CD14-positive monocyte (primary cell): Measurements from ENCODE around the gene POMT2. TPM values are rescaled to one million over a fixed set of nuclear protein-coding genes. Genes with fewer than 3 reads are reported as not detected.

Experiments
- DNase-seq, 3 donors: peaks; one replicate each; pipeline ENCODE4 v3.0.0-alpha.2; 2011 to 2022
- H2AFZ ChIP-seq: 2 replicates; pipeline ENCODE4 v1.6.0; 2012; ENCODE audit warnings: mild to moderate bottlenecking, low read depth, low read length, inconsistent platforms; ENCODE audit not compliant: insufficient read depth, poor library complexity, severe bottlenecking
- H3K27ac ChIP-seq, 2 donors: 1 replicate in 1 of 2; 2 replicates in 1 of 2; pipeline ENCODE4 v1.5.1; 2012 to 2013; ENCODE audit warnings: low read length in 2 of 2, control low read depth in 1 of 2, inconsistent platforms in 1 of 2, low read depth in 1 of 2, mild to moderate bottlenecking in 1 of 2
- H3K27me3 ChIP-seq, 2 donors: one replicate each; pipeline versions ENCODE4 v1.6.0 to v1.6.1; 2011 to 2013; ENCODE audit warnings: low read length in 2 of 2; ENCODE audit not compliant: control insufficient read depth in 2 of 2, insufficient read depth in 2 of 2
- H3K36me3 ChIP-seq, 2 donors: replicated peaks in 1 of 2; 1 replicate in 1 of 2; 2 replicates in 1 of 2; pipeline versions ENCODE4 v1.5.1 to v1.6.1; 2012 to 2013; ENCODE audit warnings: low read length in 2 of 2, control low read depth in 1 of 2, inconsistent platforms in 1 of 2, mild to moderate bottlenecking in 1 of 2; ENCODE audit not compliant: insufficient read depth in 2 of 2, control insufficient read depth in 1 of 2
- H3K4me1 ChIP-seq, 2 donors: 1 replicate in 1 of 2; 2 replicates in 1 of 2; pipeline versions ENCODE4 v1.5.1 to v1.6.1; 2012 to 2013; ENCODE audit warnings: low read length in 2 of 2, control low read depth in 1 of 2, inconsistent platforms in 1 of 2, mild to moderate bottlenecking in 1 of 2, moderate library complexity in 1 of 2; ENCODE audit not compliant: insufficient read depth in 2 of 2, control insufficient read depth in 1 of 2
- H3K4me2 ChIP-seq: replicated peaks from 2 replicates; pipeline ENCODE3; 2012; ENCODE audit warnings: low read length, moderate library complexity, mild to moderate bottlenecking; ENCODE audit not compliant: poor library complexity, severe bottlenecking; ENCODE audit errors: extremely low read depth
- H3K4me3 ChIP-seq, 3 experiments: fragments of 200-600 bp in 1 of 3; sonication (generic) in 1 of 3; replicated peaks in 1 of 3; 1 replicate in 2 of 3; 2 replicates in 1 of 3; pipeline ENCODE4 v1.5.1; 2011 to 2013; ENCODE audit warnings: low read length in 3 of 3, mild to moderate bottlenecking in 3 of 3, control low read depth in 2 of 3, low read depth in 2 of 3, inconsistent platforms in 1 of 3, moderate library complexity in 1 of 3
- H3K79me2 ChIP-seq: 2 replicates; pipeline ENCODE4 v1.6.0; 2012; ENCODE audit warnings: mild to moderate bottlenecking, control low read depth, inconsistent platforms, low read length, moderate library complexity; ENCODE audit not compliant: insufficient read depth
- H3K9ac ChIP-seq: 2 replicates; pipeline ENCODE4 v1.6.0; 2017; ENCODE audit warnings: low read length, mild to moderate bottlenecking; ENCODE audit not compliant: insufficient read depth, poor library complexity, severe bottlenecking
- H3K9me3 ChIP-seq, 2 donors: replicated peaks in 1 of 2; 1 replicate in 1 of 2; 2 replicates in 1 of 2; pipeline versions ENCODE4 v1.5.1 to v1.6.1; 2012 to 2013; ENCODE audit warnings: low read length in 2 of 2, control low read depth in 1 of 2; ENCODE audit not compliant: control insufficient read depth in 1 of 2, insufficient read depth in 1 of 2
- H4K20me1 ChIP-seq: 2 replicates; pipeline ENCODE4 v1.6.0; 2012; ENCODE audit warnings: mild to moderate bottlenecking, low read length, control low read depth, moderate library complexity; ENCODE audit not compliant: insufficient read depth
- H3K27ac Mint-ChIP-seq, 7 donors: one replicate each; pipeline ENCODE4 v1.8.0; 2020; ENCODE audit warnings: mild to moderate bottlenecking in 7 of 7, mixed read lengths in 7 of 7, moderate library complexity in 6 of 7, inconsistent platforms in 2 of 7
- H3K27me3 Mint-ChIP-seq, 3 donors: one replicate each; pipeline ENCODE4 v1.8.0; 2021 to 2022; ENCODE audit warnings: low read depth in 3 of 3, mild to moderate bottlenecking in 3 of 3, mixed read lengths in 3 of 3, moderate library complexity in 3 of 3, inconsistent platforms in 1 of 3
- H3K36me3 Mint-ChIP-seq, 2 donors: one replicate each; pipeline ENCODE4 v1.8.0; 2020; ENCODE audit warnings: mixed read lengths in 2 of 2, inconsistent platforms in 1 of 2, mild to moderate bottlenecking in 1 of 2
- H3K4me1 Mint-ChIP-seq: one replicate; pipeline ENCODE4 v1.8.0; 2020; ENCODE audit warnings: mild to moderate bottlenecking, mixed read lengths
- H3K4me3 Mint-ChIP-seq, 2 donors: one replicate each; pipeline ENCODE4 v1.8.0; 2020; ENCODE audit warnings: mild to moderate bottlenecking in 2 of 2, mixed read lengths in 2 of 2, moderate library complexity in 1 of 2
- H3K9me3 Mint-ChIP-seq, 7 donors: one replicate each; pipeline ENCODE4 v1.8.0; 2020 to 2022; ENCODE audit warnings: mixed read lengths in 7 of 7, mild to moderate bottlenecking in 6 of 7, moderate library complexity in 6 of 7, inconsistent platforms in 2 of 7
- WGBS: methylation state at CpG from one replicate; pipeline ENCODE4 v1.1.5; 2013; ENCODE audit warnings: missing lambda C conversion rate; ENCODE audit not compliant: insufficient coverage; 5-methylcytosine and 5-hydroxymethylcytosine counted together
- intact Hi-C, 2 donors: fragments of 100-400 bp; cut with micrococcal nuclease; formaldehyde crosslinking; loops; one replicate each; pipeline versions ENCODE4 v1.15.0 to v1.15.1; 2023
- polyA plus RNA-seq, 3 donors: library from polyadenylated mRNA; depleted of rRNA in 1 of 3; unstranded in 2 of 3; stranded (reverse) in 1 of 3; fragments of 300-500 nt in 2 of 3; fragments of >200 nt in 1 of 3; fragmentation: Illumina TruSeq in 2 of 3; gene quantifications; 1 replicate in 2 of 3; 2 replicates in 1 of 3; pipeline ENCODE4 v1.2.3, GENCODE V29; 2012 to 2021
- TF ChIP-seq, protein P1 (sequence below): fragments of 200-600 bp; IDR thresholded peaks from one replicate; pipeline ENCODE4 v1.8.0; 2022; ENCODE audit warnings: antibody characterized with exemption, mild to moderate bottlenecking

POMT2 gene
- polyA plus RNA-seq, 3 donors = 1.5 to 8.9 (median 1.8) TPM

DNA sequence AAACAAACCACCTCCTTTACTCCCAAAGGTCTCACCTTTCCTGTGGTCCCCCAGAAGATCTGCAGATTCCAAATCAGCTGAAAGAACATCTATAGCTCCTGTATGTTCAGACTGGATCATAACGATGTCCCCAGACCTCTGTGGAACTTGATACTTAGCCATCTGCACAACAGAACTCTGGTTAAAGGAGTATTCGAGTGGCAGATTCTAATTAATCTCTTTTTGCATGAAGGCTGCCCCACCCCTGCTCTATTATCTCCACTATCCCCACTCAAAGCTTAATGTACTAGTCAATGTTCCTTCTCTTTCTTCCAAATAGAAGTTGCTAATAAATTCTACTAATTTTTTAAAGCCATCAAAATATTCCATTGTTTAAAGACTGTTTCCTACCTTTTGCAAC, 23.0 kb upstream of the POMT2 start:
- peaks cover 44 to 56% of the 10 kb centered on the region in 2 donors for H3K36me3 ChIP-seq
- DNase-seq = no peak
- H3K27ac ChIP-seq = peak overlapping the region in 1 of 2 donors; percentile 27
- H3K79me2 ChIP-seq = peaks cover under 1% of the 10 kb centered on the region
- no peaks in the 10 kb centered on the region for H3K27me3 Mint-ChIP-seq
- no peaks in the 10 kb centered on the region for H3K27me3 ChIP-seq
- no peak overlapping the region for H3K4me3 Mint-ChIP-seq
- H3K9ac ChIP-seq = no peak overlapping the region
- peaks cover 29 to 32% of the 10 kb centered on the region in 2 donors for H3K4me1 ChIP-seq
- H4K20me1 ChIP-seq = no peaks in the 10 kb centered on the region
- intact Hi-C loops = no loop called here
- H3K27ac Mint-ChIP-seq = peak overlapping the region in 1 of 7 donors; percentile 27
- no peaks in the 10 kb centered on the region for H3K9me3 Mint-ChIP-seq
- H3K4me2 ChIP-seq = no peak overlapping the region
- no peak overlapping the region for H2AFZ ChIP-seq
- 88% methylated on average over 2 of the region's 2 CpGs for WGBS
- no peaks in the 10 kb centered on the region for H3K9me3 ChIP-seq
- TF ChIP-seq, protein P1, sequence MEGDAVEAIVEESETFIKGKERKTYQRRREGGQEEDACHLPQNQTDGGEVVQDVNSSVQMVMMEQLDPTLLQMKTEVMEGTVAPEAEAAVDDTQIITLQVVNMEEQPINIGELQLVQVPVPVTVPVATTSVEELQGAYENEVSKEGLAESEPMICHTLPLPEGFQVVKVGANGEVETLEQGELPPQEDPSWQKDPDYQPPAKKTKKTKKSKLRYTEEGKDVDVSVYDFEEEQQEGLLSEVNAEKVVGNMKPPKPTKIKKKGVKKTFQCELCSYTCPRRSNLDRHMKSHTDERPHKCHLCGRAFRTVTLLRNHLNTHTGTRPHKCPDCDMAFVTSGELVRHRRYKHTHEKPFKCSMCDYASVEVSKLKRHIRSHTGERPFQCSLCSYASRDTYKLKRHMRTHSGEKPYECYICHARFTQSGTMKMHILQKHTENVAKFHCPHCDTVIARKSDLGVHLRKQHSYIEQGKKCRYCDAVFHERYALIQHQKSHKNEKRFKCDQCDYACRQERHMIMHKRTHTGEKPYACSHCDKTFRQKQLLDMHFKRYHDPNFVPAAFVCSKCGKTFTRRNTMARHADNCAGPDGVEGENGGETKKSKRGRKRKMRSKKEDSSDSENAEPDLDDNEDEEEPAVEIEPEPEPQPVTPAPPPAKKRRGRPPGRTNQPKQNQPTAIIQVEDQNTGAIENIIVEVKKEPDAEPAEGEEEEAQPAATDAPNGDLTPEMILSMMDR = no peak
- H3K4me3 ChIP-seq = no peak overlapping the region
- peaks cover 60 to 63% of the 10 kb centered on the region in 2 donors for H3K36me3 Mint-ChIP-seq
- H3K4me1 Mint-ChIP-seq = peaks cover 33% of the 10 kb centered on the region

DNA sequence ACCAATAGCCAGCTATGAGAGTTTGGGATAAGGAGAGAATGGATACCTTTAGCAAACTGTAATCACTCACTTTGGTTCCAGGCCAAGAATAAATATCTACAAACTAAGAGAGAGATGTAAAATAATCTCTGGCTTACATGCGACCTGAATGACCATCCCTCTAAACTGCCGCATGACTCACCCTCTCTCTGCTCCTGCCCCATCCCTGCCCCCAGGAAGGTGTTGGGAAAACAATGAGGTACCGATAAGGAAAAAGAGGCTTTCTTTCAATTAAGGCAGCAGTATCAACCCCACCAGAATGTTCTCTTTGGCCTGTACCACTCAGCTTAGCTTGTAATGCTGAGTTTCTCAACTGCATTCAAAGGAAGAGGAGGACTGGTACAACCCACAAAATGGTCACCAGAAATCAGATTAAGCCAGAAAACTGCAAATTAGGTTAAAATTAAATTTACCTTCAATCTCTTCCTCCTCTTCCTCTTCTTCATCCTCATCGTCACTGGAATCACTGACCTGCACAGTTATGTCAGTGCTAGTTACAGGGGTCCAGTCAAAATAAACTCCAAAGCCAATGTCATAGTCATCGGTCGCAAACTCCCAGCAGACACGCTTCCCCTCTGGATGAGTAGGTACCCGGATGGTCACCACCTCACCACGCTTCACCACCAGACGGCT, 22.2 kb upstream of the POMT2 start:
- Mint-ChIP-seq H3K4me1 (peaks cover 28% of the 10 kb centered on the region), H3K27me3 (no peaks in the 10 kb centered on the region), H3K36me3 (peaks cover 65 to 70% of the 10 kb centered on the region in 2 donors), H3K4me3 (no peak overlapping the region), H3K9me3 (no peaks in the 10 kb centered on the region), H3K27ac (peak overlapping the region in 1 of 7 donors; percentile 53)
- Histone ChIP-seq H3K4me1 (peaks cover 21 to 24% of the 10 kb centered on the region in 2 donors), H3K4me3 (no peak overlapping the region), H3K27ac (peak overlapping the region in 1 of 2 donors; percentile 27), H3K27me3 (no peaks in the 10 kb centered on the region), H3K9ac (no peak overlapping the region), H3K79me2 (no peaks in the 10 kb centered on the region), H2AFZ (no peak overlapping the region), H3K4me2 (no peak overlapping the region), H3K36me3 (peaks cover 47 to 63% of the 10 kb centered on the region in 2 donors), H3K9me3 (no peaks in the 10 kb centered on the region), H4K20me1 (no peaks in the 10 kb centered on the region)
- no peak for DNase-seq
- intact Hi-C loops = no loop called here
- TF ChIP-seq, protein P1 = no peak
- WGBS = 97% methylated on average over 7 of the region's 10 CpGs
